ENCODE measurements around the gene DGKI.
A peak's percentile ranks its signal among the peaks of the same experiment; 100 is the strongest.

Gene DGKI

GRCh38 chr7:137685433-137686164, 161.2 kb downstream of the DGKI start:
- no peak for DNase-seq

- no peak for DNase-seq
Observed at GRCh38 chr7:137684776-137685175, 162.0 kb downstream of the DGKI start.

- no peak for DNase-seq
Observed at GRCh38 chr7:137684316-137684715, 162.5 kb downstream of the DGKI start.

- no peak for DNase-seq
Observed at GRCh38 chr7:137682596-137682995, 164.2 kb downstream of the DGKI start.

- DNase-seq: peak; percentile 48
Observed at GRCh38 chr7:137681657-137682562, 164.9 kb downstream of the DGKI start.

GRCh38 chr7:137674551-137675409, 172.0 kb downstream of the DGKI start:
- DNase-seq: peak; percentile 76 to 89

- no peak for DNase-seq
Observed at GRCh38 chr7:137674048-137674447, 172.7 kb downstream of the DGKI start.

- DNase-seq: no peak
Observed at GRCh38 chr7:137671920-137672319, 174.9 kb downstream of the DGKI start.

GRCh38 chr7:137670222-137671064, 176.3 kb downstream of the DGKI start:
- DNase-seq: peak; percentile 42 to 71

GRCh38 chr7:137669706-137670105, 177.1 kb downstream of the DGKI start:
- DNase-seq: no peak

- no peak for DNase-seq
Observed at GRCh38 chr7:137668404-137668803, 178.4 kb downstream of the DGKI start.

GRCh38 chr7:137667633-137668387, 179.0 kb downstream of the DGKI start:
- no peak for DNase-seq

GRCh38 chr7:137664846-137665245, 181.9 kb downstream of the DGKI start:
- DNase-seq: no peak

- DNase-seq: no peak
Observed at GRCh38 chr7:137661634-137662033, 185.1 kb downstream of the DGKI start.

- DNase-seq: no peak
Observed at GRCh38 chr7:137658190-137658900, 188.4 kb downstream of the DGKI start.

GRCh38 chr7:137657476-137658189, 189.1 kb downstream of the DGKI start:
- no peak for DNase-seq

- no peak for DNase-seq
Observed at GRCh38 chr7:137656850-137657232, 189.9 kb downstream of the DGKI start.

GRCh38 chr7:137656227-137656849, 190.4 kb downstream of the DGKI start:
- DNase-seq: peak; percentile 71 to 97

GRCh38 chr7:137655804-137656203, 191.0 kb downstream of the DGKI start:
- no peak for DNase-seq

Data from inflammatory macrophage treated with lipopolysaccharide for 1 hour (primary cell).